ENCODE measurements around the gene OPHN1.

GRCh38 chrX:68433155-68433980 is at the start of gene OPHN1:
- TF ChIP-seq CTCF (IDR thresholded peaks at IDR 0.05) (no peak), POLR2A (IDR thresholded peaks at IDR 0.05) (peak in 1 of 2 donors; percentile 24)

All from adrenal gland (tissue), 5 donors.